ENCODE data around the gene PPP6C. TPM values are rescaled to one million over a fixed set of nuclear protein-coding genes. Genes with fewer than 3 reads are reported as not detected.

The PPP6C gene
- total and polyA plus RNA-seq, 2 of the 13 experiments (the other 11 are each of a cell fraction or from before 2014, with no cell fraction given) = 18.5 to 20.9 TPM

DNA sequence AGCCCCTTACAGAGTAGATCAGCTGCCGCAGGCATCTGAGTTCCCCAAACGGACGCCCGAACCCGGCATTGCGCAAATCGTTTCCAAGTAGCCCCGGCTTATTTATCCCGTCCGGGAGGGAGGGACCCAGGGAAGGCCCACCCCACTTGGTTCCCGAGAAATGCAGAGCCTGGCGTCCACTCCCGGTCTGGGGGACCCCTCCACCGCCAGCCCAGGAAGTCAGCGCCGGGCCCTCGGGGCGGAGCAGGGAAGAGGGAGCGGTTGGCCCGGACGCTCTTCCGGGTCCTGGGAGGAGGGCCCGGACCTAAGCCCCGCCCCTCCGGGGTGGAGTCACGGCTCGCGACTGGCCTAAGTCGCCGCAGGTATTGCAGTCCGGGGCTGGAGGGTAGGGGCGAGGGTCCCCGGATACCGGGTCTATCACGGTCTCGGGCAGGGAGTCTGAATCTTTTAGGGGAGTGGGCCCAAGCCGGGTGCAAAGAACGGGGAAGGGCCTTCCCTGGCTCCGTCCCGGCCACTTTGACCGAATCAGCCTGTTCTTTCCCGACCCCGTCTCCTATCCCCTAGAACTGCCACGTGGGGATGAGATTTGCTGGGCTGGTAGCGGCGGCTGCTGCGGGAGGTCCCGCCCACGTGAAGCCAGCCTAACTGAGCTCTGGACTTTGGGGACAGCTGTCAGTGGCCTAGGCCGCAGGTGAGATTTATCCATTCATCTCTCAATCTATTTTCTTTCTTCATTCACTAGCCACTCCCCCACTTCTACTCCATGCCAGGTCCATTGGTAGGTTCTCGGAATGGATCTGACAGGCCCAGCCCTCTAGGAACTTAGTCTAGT is 10.8 kb upstream of the PPP6C start, which contains the start of gene RABEPK (continued):
- TF ChIP-seq, protein P1, sequence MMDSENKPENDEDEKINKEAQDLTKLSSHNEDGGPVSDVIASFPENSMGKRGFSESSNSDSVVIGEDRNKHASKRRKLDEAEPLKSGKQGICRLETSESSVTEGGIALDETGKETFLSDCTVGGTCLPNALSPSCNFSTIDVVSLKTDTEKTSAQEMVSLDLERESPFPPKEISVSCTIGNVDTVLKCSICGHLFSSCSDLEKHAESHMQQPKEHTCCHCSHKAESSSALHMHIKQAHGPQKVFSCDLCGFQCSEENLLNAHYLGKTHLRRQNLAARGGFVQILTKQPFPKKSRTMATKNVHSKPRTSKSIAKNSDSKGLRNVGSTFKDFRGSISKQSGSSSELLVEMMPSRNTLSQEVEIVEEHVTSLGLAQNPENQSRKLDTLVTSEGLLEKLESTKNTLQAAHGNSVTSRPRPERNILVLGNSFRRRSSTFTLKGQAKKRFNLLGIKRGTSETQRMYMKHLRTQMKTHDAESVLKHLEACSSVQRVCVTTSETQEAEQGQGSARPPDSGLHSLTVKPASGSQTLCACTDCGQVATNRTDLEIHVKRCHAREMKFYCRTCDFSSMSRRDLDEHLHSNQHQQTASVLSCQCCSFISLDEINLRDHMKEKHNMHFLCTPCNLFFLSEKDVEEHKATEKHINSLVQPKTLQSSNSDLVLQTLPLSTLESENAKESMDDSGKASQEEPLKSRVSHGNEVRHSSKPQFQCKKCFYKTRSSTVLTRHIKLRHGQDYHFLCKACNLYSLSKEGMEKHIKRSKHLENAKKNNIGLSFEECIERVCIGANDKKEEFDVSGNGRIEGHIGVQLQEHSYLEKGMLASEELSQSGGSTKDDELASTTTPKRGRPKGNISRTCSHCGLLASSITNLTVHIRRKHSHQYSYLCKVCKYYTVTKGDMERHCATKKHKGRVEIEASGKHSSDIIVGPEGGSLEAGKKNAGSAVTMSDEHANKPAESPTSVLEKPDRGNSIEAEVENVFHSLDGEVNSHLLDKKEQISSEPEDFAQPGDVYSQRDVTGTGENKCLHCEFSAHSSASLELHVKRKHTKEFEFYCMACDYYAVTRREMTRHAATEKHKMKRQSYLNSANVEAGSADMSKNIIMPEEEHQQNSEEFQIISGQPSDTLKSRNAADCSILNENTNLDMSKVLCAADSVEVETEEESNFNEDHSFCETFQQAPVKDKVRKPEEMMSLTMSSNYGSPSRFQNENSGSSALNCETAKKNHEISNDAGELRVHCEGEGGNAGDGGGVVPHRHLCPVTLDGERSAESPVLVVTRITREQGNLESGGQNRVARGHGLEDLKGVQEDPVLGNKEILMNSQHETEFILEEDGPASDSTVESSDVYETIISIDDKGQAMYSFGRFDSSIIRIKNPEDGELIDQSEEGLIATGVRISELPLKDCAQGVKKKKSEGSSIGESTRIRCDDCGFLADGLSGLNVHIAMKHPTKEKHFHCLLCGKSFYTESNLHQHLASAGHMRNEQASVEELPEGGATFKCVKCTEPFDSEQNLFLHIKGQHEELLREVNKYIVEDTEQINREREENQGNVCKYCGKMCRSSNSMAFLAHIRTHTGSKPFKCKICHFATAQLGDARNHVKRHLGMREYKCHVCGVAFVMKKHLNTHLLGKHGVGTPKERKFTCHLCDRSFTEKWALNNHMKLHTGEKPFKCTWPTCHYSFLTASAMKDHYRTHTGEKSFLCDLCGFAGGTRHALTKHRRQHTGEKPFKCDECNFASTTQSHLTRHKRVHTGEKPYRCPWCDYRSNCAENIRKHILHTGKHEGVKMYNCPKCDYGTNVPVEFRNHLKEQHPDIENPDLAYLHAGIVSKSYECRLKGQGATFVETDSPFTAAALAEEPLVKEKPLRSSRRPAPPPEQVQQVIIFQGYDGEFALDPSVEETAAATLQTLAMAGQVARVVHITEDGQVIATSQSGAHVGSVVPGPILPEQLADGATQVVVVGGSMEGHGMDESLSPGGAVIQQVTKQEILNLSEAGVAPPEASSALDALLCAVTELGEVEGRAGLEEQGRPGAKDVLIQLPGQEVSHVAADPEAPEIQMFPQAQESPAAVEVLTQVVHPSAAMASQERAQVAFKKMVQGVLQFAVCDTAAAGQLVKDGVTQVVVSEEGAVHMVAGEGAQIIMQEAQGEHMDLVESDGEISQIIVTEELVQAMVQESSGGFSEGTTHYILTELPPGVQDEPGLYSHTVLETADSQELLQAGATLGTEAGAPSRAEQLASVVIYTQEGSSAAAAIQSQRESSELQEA (CRISPR knock-in tag; IDR thresholded peaks at IDR 0.05; ENCODE audit: not compliant biosample characterization) = peak; percentile 54
- TF ChIP-seq CHCHD3 (CRISPR knock-in tag; IDR thresholded peaks at IDR 0.05) (peak; percentile 21; the same call in 1 of the 2 replicates), PAF1 (CRISPR knock-in tag; IDR thresholded peaks at IDR 0.05) (no peak), KDM2A (CRISPR knock-in tag; IDR thresholded peaks at IDR 0.05; ENCODE audit: borderline replicate concordance, low read depth) (peak; percentile 46; the same call in 1 of the 2 replicates), ZSCAN21 (CRISPR knock-in tag; IDR thresholded peaks at IDR 0.05; ENCODE audit: borderline replicate concordance) (0 out of 2 replicates have a peak, but pooled peaks have one; percentile 42), GZF1 (CRISPR knock-in tag; IDR thresholded peaks at IDR 0.05) (peak; percentile 62; the same call in 1 of the 2 replicates), KDM4B (CRISPR knock-in tag; IDR thresholded peaks at IDR 0.05) (peak; percentile 37; the same call in 1 of the 2 replicates), NFKBIZ (CRISPR knock-in tag; IDR thresholded peaks at IDR 0.05) (peak; percentile 72; the same call in 1 of the 2 replicates), ZNF878 (CRISPR knock-in tag; IDR thresholded peaks at IDR 0.05) (peak; percentile 72; the same call in 1 of the 2 replicates), ZNF557 (CRISPR knock-in tag; IDR thresholded peaks at IDR 0.05) (no peak)
- TF ChIP-seq, protein P2, sequence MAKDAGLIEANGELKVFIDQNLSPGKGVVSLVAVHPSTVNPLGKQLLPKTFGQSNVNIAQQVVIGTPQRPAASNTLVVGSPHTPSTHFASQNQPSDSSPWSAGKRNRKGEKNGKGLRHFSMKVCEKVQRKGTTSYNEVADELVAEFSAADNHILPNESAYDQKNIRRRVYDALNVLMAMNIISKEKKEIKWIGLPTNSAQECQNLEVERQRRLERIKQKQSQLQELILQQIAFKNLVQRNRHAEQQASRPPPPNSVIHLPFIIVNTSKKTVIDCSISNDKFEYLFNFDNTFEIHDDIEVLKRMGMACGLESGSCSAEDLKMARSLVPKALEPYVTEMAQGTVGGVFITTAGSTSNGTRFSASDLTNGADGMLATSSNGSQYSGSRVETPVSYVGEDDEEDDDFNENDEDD (CRISPR knock-in tag; IDR thresholded peaks at IDR 0.05; ENCODE audit: borderline replicate concordance) = 0 out of 2 replicates have a peak, but pooled peaks have one; percentile 25
- TF ChIP-seq, protein P3, sequence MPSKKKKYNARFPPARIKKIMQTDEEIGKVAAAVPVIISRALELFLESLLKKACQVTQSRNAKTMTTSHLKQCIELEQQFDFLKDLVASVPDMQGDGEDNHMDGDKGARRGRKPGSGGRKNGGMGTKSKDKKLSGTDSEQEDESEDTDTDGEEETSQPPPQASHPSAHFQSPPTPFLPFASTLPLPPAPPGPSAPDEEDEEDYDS (CRISPR knock-in tag; IDR thresholded peaks at IDR 0.05) = peak; percentile 94
- TF ChIP-seq, protein P4, sequence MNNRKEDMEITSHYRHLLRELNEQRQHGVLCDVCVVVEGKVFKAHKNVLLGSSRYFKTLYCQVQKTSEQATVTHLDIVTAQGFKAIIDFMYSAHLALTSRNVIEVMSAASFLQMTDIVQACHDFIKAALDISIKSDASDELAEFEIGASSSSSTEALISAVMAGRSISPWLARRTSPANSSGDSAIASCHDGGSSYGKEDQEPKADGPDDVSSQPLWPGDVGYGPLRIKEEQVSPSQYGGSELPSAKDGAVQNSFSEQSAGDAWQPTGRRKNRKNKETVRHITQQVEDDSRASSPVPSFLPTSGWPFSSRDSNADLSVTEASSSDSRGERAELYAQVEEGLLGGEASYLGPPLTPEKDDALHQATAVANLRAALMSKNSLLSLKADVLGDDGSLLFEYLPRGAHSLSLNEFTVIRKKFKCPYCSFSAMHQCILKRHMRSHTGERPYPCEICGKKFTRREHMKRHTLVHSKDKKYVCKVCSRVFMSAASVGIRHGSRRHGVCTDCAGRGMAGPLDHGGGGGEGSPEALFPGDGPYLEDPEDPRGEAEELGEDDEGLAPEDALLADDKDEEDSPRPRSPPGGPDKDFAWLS (CRISPR knock-in tag; IDR thresholded peaks at IDR 0.05; ENCODE audit: borderline replicate concordance) = no peak
- TF ChIP-seq, protein P5, sequence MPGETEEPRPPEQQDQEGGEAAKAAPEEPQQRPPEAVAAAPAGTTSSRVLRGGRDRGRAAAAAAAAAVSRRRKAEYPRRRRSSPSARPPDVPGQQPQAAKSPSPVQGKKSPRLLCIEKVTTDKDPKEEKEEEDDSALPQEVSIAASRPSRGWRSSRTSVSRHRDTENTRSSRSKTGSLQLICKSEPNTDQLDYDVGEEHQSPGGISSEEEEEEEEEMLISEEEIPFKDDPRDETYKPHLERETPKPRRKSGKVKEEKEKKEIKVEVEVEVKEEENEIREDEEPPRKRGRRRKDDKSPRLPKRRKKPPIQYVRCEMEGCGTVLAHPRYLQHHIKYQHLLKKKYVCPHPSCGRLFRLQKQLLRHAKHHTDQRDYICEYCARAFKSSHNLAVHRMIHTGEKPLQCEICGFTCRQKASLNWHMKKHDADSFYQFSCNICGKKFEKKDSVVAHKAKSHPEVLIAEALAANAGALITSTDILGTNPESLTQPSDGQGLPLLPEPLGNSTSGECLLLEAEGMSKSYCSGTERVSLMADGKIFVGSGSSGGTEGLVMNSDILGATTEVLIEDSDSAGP (CRISPR knock-in tag; IDR thresholded peaks at IDR 0.05; ENCODE audit: borderline replicate concordance) = peak; percentile 80; the same call in 1 of the 2 replicates
